NCI-H524 treated with DMSO at 0.1 percent for 48 hours (cell line): ENCODE results near the gene PPM1M.

Experiments
- DNase-seq: peaks from one replicate; lab custom pipeline; 2025; lab: John Stamatoyannopoulos, UW

PPM1M gene

GRCh38 chr3:52297242-52298148 is 51.9 kb downstream of the PPM1M start:
- no peak for DNase-seq

GRCh38 chr3:52298149-52299098 is 52.9 kb downstream of the PPM1M start:
- no peak for DNase-seq

- DNase-seq: no peak
These were observed 53.8 kb downstream of the PPM1M start for GRCh38 chr3:52299247-52299878.
